ENCODE results near the gene ITPRIPL2.

Gene ITPRIPL2

DNA sequence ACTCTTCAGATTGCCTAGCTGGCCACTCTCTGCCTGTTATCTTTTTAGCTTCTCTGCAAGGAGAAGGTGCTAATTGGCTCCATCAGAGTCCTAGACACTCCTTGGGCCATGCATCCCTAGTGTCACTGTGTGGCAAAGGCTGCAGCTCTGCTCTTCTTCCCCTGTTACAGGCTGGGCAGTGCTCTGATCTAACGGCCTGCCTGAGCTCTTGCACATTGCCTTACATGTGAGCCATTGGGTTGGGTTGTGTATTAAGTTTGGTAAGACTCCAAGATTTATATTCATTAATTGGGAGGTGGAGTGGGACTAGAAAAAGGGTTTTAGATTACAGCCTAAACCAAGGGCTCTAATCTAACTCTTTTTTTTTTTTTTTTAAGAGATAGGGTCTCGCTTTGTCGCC lies 31.2 kb downstream of the ITPRIPL2 start:
- DNase-seq: no peak

DNA sequence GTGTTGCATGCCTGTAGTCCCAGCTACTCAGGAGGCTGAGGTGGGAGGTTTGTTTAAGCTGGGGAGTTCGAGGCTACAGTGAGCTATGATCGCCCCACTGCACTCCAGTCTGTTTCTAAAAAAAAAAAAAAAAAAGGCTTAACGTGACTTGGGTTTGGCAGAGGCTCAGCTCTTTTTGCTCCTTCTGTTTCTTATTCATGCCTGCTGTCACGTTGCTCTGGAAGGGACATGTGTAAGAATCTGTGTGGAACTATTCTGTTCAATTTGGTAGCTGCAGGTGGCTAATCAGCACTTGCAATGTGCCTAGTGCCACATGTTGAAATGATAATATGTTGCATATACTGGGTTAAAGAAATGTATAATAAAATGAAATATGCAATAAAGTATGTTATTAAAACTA lies 33.4 kb downstream of the ITPRIPL2 start:
- no peak for DNase-seq

DNA sequence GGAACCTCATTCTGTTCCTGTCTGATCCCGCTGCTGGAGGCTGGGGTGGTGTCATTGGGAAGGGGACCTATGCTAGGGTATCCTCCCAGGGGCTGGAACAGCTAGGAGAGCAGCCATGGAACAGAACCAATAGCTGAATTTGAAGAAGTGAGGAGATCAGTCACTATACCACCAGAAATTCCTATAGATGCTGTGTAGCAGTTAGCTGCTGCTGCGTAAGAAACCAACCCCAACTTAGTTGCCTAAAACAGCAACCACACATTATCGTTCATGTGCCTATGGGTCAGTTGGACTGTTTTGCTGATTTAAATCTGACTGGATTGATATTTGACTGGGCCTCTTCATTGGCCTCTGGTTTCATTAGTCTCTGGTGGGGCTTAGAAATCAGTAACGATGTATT lies 33.9 kb downstream of the ITPRIPL2 start:
- no peak for DNase-seq

- no peak for DNase-seq
Measured at GRCh38 chr16:19148189-19148588, 34.4 kb downstream of the ITPRIPL2 start.

GRCh38 chr16:19151310-19151709 lies 37.5 kb downstream of the ITPRIPL2 start:
- DNase-seq: no peak

DNA sequence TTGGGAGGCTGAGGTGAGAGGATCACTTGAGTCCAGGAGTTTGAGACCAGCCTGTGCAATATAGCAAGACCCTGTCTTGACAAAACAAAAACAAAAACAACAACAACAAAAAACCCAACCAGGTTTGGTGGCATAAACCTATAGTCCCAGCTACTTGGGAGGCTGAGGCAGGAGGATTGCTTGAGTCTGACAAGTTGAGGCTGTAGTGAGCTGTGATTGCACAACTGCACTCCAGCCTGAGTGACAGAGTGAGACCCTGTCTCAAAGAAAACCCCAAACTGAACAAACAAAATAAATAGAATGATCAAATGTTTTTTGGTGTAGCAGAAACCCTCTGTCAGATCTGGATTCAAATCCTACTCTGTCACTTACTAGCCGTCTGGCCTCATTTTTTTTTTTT lies 38.3 kb downstream of the ITPRIPL2 start:
- no peak for DNase-seq

- DNase-seq: no peak
Measured at GRCh38 chr16:19153876-19154275, 40.1 kb downstream of the ITPRIPL2 start.

DNA sequence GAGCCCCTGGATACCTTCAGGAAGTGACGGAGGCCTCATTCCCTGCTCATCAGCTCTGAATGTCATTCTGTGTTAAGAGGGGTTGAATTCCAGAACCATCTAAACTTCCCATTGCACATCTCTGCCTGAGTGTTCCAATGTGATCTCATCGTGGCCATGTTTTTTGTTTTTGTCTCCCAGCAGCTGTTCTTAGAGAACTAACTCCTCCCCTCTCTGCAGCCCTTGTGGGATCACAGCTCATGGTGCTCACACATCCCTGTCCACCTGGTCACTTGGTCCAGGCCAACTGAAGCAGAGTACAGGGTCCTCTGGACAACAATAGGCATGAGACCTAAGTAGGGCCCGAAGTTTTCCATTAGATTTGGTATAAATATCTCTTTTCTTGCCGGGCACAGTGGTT lies 48.3 kb downstream of the ITPRIPL2 start:
- no peak for DNase-seq

GRCh38 chr16:19163215-19163614 lies 49.5 kb downstream of the ITPRIPL2 start:
- no peak for DNase-seq

- no peak for DNase-seq
Measured at GRCh38 chr16:19164285-19164684, 50.5 kb downstream of the ITPRIPL2 start.

DNA sequence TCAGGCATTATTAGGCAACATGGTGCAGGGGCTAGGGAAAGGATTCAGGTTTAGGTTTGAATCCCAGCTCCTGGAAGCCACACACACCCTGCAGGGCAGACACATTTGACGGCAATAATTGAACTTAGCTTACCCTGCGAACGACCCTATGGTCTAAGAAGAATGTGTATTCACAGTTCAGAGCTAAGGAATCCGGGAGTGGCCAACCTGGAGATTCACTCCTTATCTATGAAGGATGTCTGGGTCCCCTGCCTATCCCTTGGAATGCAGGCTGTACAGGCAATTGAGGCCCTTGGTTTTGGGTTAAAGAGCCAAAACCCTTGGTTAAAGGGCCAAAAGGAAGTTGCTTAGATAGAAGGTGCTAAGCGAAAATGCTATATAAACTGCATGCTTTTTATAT lies 51.3 kb downstream of the ITPRIPL2 start:
- DNase-seq: no peak

- no peak for DNase-seq
Measured at GRCh38 chr16:19166500-19166899, 52.7 kb downstream of the ITPRIPL2 start.

- peak; percentile 11 for DNase-seq
Measured at GRCh38 chr16:19167710-19168370, 54.1 kb downstream of the ITPRIPL2 start, which contains the start of gene SYT17. SYT17 (plus strand) TSS chr16:19168240; CDS start chr16:19168647, 407 bp downstream.

GRCh38 chr16:19168371-19169081 lies 54.8 kb downstream of the ITPRIPL2 start:
- DNase-seq: peak; percentile 14

DNA sequence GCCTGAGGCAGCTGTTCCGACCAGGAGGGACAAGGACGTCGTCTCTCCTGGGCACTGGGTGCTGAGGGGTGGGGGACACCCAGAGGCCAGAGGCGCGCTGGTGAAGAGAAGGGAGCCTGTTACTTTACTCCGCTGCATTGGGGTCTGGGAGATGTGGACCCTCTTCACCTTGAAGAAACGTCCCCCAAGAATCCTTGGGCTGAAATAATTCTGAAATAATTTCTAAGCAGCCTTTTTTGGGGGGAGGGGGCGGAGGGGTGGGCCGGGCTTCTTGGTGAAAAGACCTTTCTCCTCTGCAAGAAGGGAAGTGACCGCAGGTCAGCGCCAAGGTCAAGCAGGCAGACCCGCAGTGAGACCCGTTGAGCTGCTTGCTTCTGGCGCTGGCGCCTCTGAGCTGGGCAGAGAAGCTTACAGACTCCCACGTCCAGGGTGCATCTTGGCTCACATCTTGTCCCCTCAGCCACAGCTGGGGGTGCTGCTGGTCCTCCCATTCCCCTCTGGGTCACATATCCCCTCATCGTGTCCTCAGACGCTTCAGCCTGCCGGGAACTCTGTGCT lies 55.4 kb downstream of the ITPRIPL2 start:
- DNase-seq: no peak

DNA sequence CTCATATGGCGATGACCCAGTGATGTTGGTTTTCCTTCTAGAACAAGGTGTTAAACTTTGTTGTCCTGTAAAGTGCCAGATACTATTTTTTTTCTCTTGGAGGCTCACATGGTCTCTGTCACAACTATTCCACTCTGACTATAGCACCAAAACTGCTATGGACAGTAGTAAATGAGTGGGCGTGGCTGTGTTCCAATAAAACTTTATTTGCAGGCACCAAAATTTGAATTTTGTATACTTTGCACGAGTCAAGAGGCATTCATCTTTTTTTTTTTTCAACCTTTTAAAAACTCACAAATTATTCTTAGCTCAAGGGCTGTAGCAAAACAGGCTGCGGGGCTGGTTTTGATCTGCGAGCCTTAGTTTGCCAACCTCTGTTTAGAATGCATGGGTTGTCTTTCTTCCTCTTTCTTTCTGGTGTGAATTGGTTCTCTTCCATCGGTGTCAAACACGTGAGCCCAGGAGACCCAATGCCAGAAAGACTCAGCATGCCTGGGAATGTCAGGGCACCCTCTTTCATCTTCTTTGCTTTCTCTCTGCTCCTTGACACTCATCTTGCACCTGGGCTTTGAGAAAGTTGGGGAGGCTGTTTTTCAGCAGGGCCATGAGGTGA lies 56.4 kb downstream of the ITPRIPL2 start:
- DNase-seq: no peak

Data from SHP77 treated with DMSO at 0.1 percent for 48 hours (cell line).